HepG2 (cell line): ENCODE data around the gene CBFA2T2. TPM values are rescaled to one million over a fixed set of nuclear protein-coding genes. Genes with fewer than 3 reads are reported as not detected.
A peak's percentile ranks its signal among the peaks of the same experiment; 100 is the strongest.

ENCODE experiments used
- ARNT ChIP-seq: fragments of 450-650 bp; IDR thresholded peaks from 2 replicates; pipeline ENCODE4 v1.6.1; 2017
- ATAD3A ChIP-seq: sonication (generic); formaldehyde crosslinking; IDR thresholded peaks from 2 replicates; pipeline ENCODE4 v1.4.0; 2020; ENCODE audit warnings: missing genetic modification reagents
- CENPBD1 ChIP-seq: sonication (generic); formaldehyde crosslinking; IDR thresholded peaks from 2 replicates; pipeline ENCODE4 v1.8.0; 2022; ENCODE audit warnings: missing genetic modification reagents, low read depth, mild to moderate bottlenecking, borderline replicate concordance
- GFI1 ChIP-seq: sonication (generic); formaldehyde crosslinking; IDR thresholded peaks from 2 replicates; pipeline ENCODE4 v1.5.0; 2020; ENCODE audit warnings: missing genetic modification reagents, mild to moderate bottlenecking, borderline replicate concordance
- MED13 ChIP-seq: sonication (generic); formaldehyde crosslinking; IDR thresholded peaks from 2 replicates; pipeline ENCODE4 v1.5.0; 2020; ENCODE audit warnings: missing genetic modification reagents
- NFE2L1 ChIP-seq: sonication (generic); formaldehyde crosslinking; IDR thresholded peaks from 2 replicates; pipeline ENCODE4 v1.4.0; 2020; ENCODE audit warnings: missing genetic modification reagents, mild to moderate bottlenecking, borderline replicate concordance
- NFKBIZ ChIP-seq: IDR thresholded peaks from 2 replicates; pipeline ENCODE4 v1.6.1; 2018; ENCODE audit warnings: missing genetic modification reagents, missing compliant biosample characterization
- NRL ChIP-seq: sonication (generic); formaldehyde crosslinking; IDR thresholded peaks from 2 replicates; pipeline ENCODE4 v1.5.0; 2020; ENCODE audit warnings: missing genetic modification reagents, mild to moderate bottlenecking, moderate library complexity, borderline replicate concordance
- PLRG1 ChIP-seq: fragments of 450-650 bp; conservative IDR thresholded peaks from 2 replicates; pipeline ENCODE4 v1.6.1; 2016
- RFXANK ChIP-seq: IDR thresholded peaks from 2 replicates; pipeline ENCODE4 v1.6.1; 2016
- RFXAP ChIP-seq: sonication (generic); formaldehyde crosslinking; IDR thresholded peaks from 2 replicates; pipeline ENCODE4 v1.4.0; 2020; ENCODE audit warnings: missing genetic modification reagents, borderline replicate concordance
- SIX4 ChIP-seq: sonication (generic); formaldehyde crosslinking; IDR thresholded peaks from 2 replicates; pipeline ENCODE4 v1.4.0; 2020; ENCODE audit warnings: missing genetic modification reagents
- SMARCC2 ChIP-seq: fragments of 450-650 bp; IDR thresholded peaks from 2 replicates; pipeline ENCODE4 v1.6.1; 2017; ENCODE audit warnings: antibody characterized with exemption, mild to moderate bottlenecking
- SNAPC2 ChIP-seq: sonication (generic); formaldehyde crosslinking; IDR thresholded peaks from 2 replicates; pipeline ENCODE4 v1.8.1; 2022; ENCODE audit warnings: mild to moderate bottlenecking, missing genetic modification reagents
- TMF1 ChIP-seq: sonication (generic); formaldehyde crosslinking; IDR thresholded peaks from 2 replicates; pipeline ENCODE4 v1.8.1; 2022; ENCODE audit warnings: low read depth, missing genetic modification reagents
- TSC22D2 ChIP-seq: sonication (generic); formaldehyde crosslinking; IDR thresholded peaks from 2 replicates; pipeline ENCODE4 v1.5.1; 2020; ENCODE audit warnings: missing genetic modification reagents, mild to moderate bottlenecking, borderline replicate concordance
- ZNF280B ChIP-seq: sonication (generic); formaldehyde crosslinking; IDR thresholded peaks from 2 replicates; pipeline ENCODE4 v1.5.0; 2020; ENCODE audit warnings: missing genetic modification reagents, mild to moderate bottlenecking, borderline replicate concordance
- ZNF318 ChIP-seq: sonication (generic); formaldehyde crosslinking; IDR thresholded peaks from 2 replicates; pipeline ENCODE4 v1.4.0; 2020; ENCODE audit warnings: mild to moderate bottlenecking, missing genetic modification reagents
- ZNF589 ChIP-seq: sonication (generic); formaldehyde crosslinking; conservative IDR thresholded peaks from 2 replicates; pipeline ENCODE4 v1.8.0; 2022; ENCODE audit warnings: mild to moderate bottlenecking, moderate library complexity, missing genetic modification reagents
- ZNF674 ChIP-seq: sonication (generic); formaldehyde crosslinking; IDR thresholded peaks from 2 replicates; pipeline ENCODE4 v1.5.0; 2020; ENCODE audit warnings: low read depth, mild to moderate bottlenecking, missing genetic modification reagents
- ZNF746 ChIP-seq: sonication (generic); formaldehyde crosslinking; IDR thresholded peaks from 2 replicates; pipeline ENCODE4 v1.8.0; 2022; ENCODE audit warnings: mild to moderate bottlenecking, missing genetic modification reagents
- polyA plus RNA-seq, 8 experiments: library from polyadenylated mRNA; depleted of rRNA in 3 of 8; stranded (reverse) in 7 of 8; unstranded in 1 of 8; fragments of >200 nt; fragmentation: Illumina TruSeq in 4 of 8; extraction: Trizol in 4 of 8; gene quantifications; 2 replicates each; pipeline versions ENCODE4 v1.2.1 to v1.2.3, GENCODE V29; 2011 to 2016; ENCODE audit warnings: low read depth in 4 of 8, missing spikeins in 1 of 8, mixed read lengths in 1 of 8; ENCODE audit not compliant: insufficient read depth in 1 of 8
- total RNA-seq, 5 experiments: library from RNA; depleted of rRNA; stranded (reverse); fragments of >200 nt; fragmentation: Illumina TruSeq; extraction: Trizol; gene quantifications; 2 replicates each; pipeline ENCODE4 v1.2.3, GENCODE V29; 2016; ENCODE audit warnings: low read depth in 1 of 5

Gene CBFA2T2
- total and polyA plus RNA-seq, 2 of the 13 experiments (the other 11 are each of a cell fraction or from before 2014, with no cell fraction given) = 6.3 to 21.2 TPM

- TF ChIP-seq PLRG1 (no peak), ZNF318 (CRISPR knock-in tag) (0 out of 2 replicates have a peak, but pooled peaks have one; percentile 83), ATAD3A (CRISPR knock-in tag) (no peak), ZNF746 (CRISPR knock-in tag) (no peak; the same call in 1 of the 2 replicates), RFXANK (CRISPR knock-in tag) (no peak), ZNF674 (CRISPR knock-in tag) (no peak), ZNF589 (CRISPR knock-in tag) (no peak), RFXAP (CRISPR knock-in tag) (no peak), TMF1 (no peak; the same call in 1 of the 2 replicates), CENPBD1 (CRISPR knock-in tag) (no peak), ARNT (no peak), GFI1 (CRISPR knock-in tag) (no peak), SMARCC2 (no peak), NFE2L1 (CRISPR knock-in tag) (no peak), NRL (CRISPR knock-in tag) (no peak), SIX4 (CRISPR knock-in tag) (no peak), MED13 (no peak), ZNF280B (peak; percentile 42; the same call in 1 of the 2 replicates), NFKBIZ (CRISPR knock-in tag) (no peak), SNAPC2 (peak; percentile 64; the same call in 1 of the 2 replicates), TSC22D2 (CRISPR knock-in tag) (no peak)
Observed at GRCh38 chr20:33443006-33443511, 46.8 kb upstream of the CBFA2T2 start (continued).
